ENCODE measurements around the gene MDFIC.

The MDFIC gene

GRCh38 chr7:115005251-115005650 is 83.4 kb downstream of the MDFIC start:
- no peak for DNase-seq

- DNase-seq, result no peak
Observed at GRCh38 chr7:115005953-115006352, 84.1 kb downstream of the MDFIC start.

- DNase-seq, result no peak
Observed at GRCh38 chr7:115007751-115008150, 85.9 kb downstream of the MDFIC start.

- no peak for DNase-seq
Observed at GRCh38 chr7:115008465-115009114, 86.7 kb downstream of the MDFIC start.

GRCh38 chr7:115009139-115009538 is 87.2 kb downstream of the MDFIC start:
- DNase-seq, result no peak

- DNase-seq, result no peak
Observed at GRCh38 chr7:115009736-115010440, 88.0 kb downstream of the MDFIC start.

- no peak for DNase-seq
Observed at GRCh38 chr7:115010441-115010820, 88.5 kb downstream of the MDFIC start.

- DNase-seq, result no peak
Observed at GRCh38 chr7:115013886-115014285, 92.0 kb downstream of the MDFIC start.

- DNase-seq, result no peak
Observed at GRCh38 chr7:115014794-115015193, 92.9 kb downstream of the MDFIC start.

GRCh38 chr7:115015619-115016018 is 93.7 kb downstream of the MDFIC start:
- DNase-seq, result no peak

GRCh38 chr7:115019882-115020605 is 98.2 kb downstream of the MDFIC start:
- no peak for DNase-seq

- DNase-seq, result no peak
Observed at GRCh38 chr7:115023219-115023618, 101.3 kb downstream of the MDFIC start.

GRCh38 chr7:115024276-115024675 is 102.4 kb downstream of the MDFIC start:
- DNase-seq, result no peak

- DNase-seq, result no peak
Observed at GRCh38 chr7:115032715-115033703, 111.1 kb downstream of the MDFIC start.

GRCh38 chr7:115033917-115034459 is 112.1 kb downstream of the MDFIC start:
- DNase-seq, result no peak

GRCh38 chr7:115034515-115034914 is 112.6 kb downstream of the MDFIC start:
- DNase-seq, result no peak

GRCh38 chr7:115037128-115037802 is 115.4 kb downstream of the MDFIC start:
- DNase-seq, result no peak

- DNase-seq, result no peak
Observed at GRCh38 chr7:115038158-115038557, 116.3 kb downstream of the MDFIC start.

- DNase-seq, result no peak
Observed at GRCh38 chr7:115040057-115040456, 118.2 kb downstream of the MDFIC start.

GRCh38 chr7:115040495-115040894 is 118.6 kb downstream of the MDFIC start:
- DNase-seq, result no peak

- DNase-seq, result no peak
Observed at GRCh38 chr7:115042596-115042995, 120.7 kb downstream of the MDFIC start.

GRCh38 chr7:115043605-115044004 is 121.7 kb downstream of the MDFIC start:
- DNase-seq, result no peak

Data from activated effector memory CD4-positive, alpha-beta T cell treated with Interleukin-2 at 50 U/mL for 16 hours (primary cell).